NCI-H1105 (cell line): Measurements from ENCODE around the gene PPM1H.
"Not testable (repeated sequence)": the region's sequence is repeated elsewhere in the genome, so short reads cannot be mapped to it uniquely, and the experiment has no call there.

Experiments
- DNase-seq: peaks from one replicate; lab custom pipeline; 2025; lab: John Stamatoyannopoulos, UW

The PPM1H gene, protein sequence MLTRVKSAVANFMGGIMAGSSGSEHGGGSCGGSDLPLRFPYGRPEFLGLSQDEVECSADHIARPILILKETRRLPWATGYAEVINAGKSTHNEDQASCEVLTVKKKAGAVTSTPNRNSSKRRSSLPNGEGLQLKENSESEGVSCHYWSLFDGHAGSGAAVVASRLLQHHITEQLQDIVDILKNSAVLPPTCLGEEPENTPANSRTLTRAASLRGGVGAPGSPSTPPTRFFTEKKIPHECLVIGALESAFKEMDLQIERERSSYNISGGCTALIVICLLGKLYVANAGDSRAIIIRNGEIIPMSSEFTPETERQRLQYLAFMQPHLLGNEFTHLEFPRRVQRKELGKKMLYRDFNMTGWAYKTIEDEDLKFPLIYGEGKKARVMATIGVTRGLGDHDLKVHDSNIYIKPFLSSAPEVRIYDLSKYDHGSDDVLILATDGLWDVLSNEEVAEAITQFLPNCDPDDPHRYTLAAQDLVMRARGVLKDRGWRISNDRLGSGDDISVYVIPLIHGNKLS

DNA sequence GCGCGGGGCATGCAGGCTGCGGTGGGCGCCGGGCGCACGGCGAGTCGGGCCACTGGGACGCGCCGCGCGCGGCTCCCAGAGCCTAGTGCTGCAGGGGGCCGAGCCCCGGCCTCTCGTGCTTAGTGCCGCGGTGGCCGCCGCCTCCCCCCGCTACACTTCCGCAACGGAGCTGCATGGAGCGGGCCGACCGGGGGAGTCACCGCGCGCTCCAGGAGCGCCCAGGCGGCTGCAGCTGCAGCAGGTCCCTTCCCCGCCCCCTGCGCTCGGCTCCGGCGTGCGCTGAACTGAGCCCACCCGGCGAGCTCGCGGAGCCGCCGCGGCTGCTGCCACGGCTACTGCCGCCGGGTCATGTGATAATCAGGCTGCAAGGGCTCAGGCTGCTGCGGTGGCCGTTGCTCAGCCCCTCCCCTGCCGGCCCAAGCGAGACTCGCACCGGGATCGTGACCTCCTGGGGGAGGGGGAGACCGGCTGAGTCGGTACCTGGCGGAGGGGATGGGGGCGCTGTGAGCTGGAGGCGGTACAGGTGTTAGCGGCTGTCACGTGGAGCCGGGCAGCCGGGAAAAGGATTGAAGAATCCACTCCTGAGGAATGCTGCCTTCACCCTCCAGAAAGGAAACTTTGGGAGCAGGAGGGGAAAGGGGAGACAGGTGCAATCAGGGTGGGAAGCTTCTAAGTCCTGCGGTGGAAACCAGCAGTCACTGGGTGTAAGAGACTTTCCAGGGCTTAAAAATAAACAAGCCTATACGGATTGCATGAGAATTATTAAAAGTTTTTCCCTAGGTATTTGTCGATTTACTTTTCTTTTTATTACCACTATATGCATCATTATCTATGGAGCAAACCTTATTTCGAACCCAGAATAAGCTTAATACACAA lies at the start of gene PPM1H:
Gene PPM1H, minus strand, starts transcription at position 352 of the 876 bp plus-strand sequence. CDS start 414 bp downstream, outside the sequence.
- DNase-seq, result peak; percentile 84

DNA sequence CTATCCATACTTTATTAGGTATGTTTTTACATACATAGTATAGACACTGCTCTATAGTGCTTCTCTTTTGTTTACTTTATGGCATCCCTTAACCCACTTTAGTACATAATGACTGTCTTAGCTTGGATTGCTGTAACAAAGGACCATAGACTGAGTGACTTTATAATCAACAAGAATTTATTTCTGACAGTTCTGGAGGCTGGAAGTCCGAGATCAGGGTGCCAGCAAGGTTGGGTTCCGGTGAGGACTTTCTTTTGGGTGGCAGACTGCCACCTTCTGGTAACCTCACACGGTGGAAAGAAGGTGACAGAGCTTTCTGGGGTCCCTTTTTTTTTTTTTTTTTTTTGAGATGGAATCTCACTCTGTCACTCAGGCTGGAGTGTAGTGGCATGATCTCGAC lies 48.6 kb upstream of the PPM1H start:
- DNase-seq, result no peak

DNA sequence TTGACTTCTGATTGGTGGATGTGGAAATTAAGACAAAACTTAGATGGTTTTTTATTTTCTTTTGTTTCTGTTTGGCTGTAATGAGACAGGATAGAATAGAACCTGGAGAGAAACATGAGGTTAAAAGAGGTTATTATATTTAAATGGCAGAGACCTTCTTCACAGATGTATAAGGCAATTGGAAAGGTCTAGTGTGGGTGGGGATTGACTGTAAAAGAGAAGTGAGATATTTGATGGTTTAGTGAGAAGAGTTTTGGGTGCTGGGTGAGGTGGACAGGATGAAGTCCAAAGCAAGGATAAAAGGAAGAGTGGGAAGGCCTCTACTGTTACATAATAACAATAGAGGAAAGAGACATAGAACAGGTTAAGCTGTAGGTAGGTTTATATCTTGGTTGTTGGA lies 43.8 kb upstream of the PPM1H start:
- no peak for DNase-seq

DNA sequence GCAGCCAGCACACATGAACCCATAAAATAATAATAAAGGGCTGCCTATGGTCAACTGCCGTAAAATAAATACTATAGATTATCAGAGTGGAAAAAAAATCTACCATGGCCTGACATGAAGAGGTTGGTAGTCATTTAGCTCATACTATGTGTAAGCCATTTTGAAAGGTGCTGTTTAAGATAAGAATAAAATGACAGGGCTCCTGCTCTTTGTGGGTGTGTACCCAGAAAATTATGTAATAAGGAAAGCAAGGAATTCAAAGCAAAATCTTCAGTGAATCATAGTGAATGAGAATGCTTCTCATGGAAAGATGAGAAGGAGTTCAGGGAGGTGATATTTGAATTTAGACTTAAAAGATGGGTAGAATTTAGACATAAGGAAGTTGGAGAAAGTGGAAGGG lies 42.9 kb upstream of the PPM1H start:
- DNase-seq, result no peak

- DNase-seq, result no peak
Observed at GRCh38 chr12:62977418-62977817, 42.5 kb upstream of the PPM1H start.

DNA sequence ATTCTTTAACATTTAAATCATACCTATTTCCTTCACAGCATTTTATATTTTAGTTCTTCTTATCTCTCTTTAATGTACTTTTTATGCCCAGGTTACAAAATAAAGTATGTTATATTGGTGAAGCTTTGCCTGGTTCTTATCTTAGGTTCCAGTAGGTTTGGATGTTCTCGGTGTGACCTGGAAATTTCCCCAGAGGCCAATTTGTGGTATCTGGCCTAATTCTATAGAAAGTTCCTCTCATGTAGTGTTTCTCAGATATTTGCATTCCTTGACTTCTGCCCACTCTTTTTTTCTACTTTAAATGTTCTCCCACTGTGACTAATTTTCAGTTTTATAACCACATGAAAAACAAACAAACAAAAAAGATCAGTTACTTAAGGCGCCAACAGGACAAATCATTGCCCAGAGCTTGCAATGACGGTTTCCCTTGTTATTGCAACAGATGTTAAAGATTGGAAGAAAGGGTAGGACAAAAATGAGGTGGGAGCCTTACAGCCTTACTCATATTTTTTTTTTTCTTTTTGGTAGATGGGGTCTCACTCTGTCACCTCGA lies 41.2 kb upstream of the PPM1H start:
- no peak for DNase-seq

- DNase-seq, result no peak
Observed at GRCh38 chr12:62971769-62972525, 37.0 kb upstream of the PPM1H start.

DNA sequence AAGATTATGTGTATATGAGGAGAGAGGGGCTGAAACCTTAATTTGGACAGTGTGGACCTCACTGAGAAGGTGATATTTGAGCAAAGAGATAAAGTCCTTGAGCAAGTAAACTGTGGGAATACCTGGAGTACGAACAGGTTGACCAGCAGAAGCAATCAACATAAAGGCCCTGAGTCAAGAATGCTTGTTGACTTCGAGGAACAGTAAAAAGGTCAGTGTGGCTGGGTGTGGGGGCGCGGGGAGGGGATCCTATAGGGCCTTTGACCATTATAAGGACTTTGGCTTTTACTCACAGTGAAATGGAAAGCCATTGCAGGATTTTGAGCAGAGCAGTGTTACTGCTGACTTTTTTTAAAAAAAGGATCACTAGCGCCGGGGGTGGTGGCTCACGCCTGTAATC lies 34.7 kb upstream of the PPM1H start:
- no peak for DNase-seq

- DNase-seq, result no peak
Observed at GRCh38 chr12:62967701-62968100, 32.8 kb upstream of the PPM1H start.

DNA sequence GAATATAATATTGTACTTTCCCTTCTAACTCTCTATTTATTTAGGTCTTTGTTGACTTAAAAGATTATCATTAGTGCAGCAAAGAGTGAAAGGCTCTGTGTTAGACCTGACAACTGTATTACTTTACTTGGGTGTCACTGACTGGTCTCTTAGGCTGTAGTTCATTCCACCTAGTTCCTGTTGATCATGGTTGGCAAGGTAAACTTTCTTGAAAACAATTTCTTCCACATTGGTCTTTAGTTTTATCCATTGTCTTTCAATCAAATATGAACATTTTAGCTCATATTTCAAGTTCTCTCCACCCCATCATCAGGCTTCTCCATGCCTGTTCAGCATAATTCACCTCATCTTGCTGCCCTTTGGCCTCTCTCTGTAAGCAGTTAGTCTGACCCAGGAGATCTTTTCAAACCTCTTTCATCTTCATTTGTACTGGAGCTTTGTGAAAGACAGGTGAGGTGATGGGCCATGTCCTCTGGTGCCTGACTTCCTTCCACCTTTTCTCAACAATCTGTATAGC lies 32.1 kb upstream of the PPM1H start:
- no peak for DNase-seq

- not testable (repeated sequence) for DNase-seq
Observed at GRCh38 chr12:62966446-62966989, 31.6 kb upstream of the PPM1H start.

- DNase-seq, result not testable (repeated sequence)
Observed at GRCh38 chr12:62965700-62966099, 30.8 kb upstream of the PPM1H start.

DNA sequence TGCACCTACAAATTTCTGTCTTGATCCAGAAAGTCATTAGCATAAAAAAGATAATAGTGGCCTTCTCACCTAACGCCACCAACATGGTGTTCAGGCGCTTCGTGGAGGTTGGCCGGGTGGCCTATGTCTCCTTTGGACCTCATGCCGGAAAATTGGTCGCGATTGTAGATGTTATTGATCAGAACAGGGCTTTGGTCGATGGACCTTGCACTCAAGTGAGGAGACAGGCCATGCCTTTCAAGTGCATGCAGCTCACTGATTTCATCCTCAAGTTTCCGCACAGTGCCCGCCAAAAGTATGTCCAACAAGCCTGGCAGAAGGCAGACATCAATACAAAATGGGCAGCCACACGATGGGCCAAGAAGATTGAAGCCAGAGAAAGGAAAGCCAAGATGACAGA lies 30.3 kb upstream of the PPM1H start:
- DNase-seq, result not testable (repeated sequence)

DNA sequence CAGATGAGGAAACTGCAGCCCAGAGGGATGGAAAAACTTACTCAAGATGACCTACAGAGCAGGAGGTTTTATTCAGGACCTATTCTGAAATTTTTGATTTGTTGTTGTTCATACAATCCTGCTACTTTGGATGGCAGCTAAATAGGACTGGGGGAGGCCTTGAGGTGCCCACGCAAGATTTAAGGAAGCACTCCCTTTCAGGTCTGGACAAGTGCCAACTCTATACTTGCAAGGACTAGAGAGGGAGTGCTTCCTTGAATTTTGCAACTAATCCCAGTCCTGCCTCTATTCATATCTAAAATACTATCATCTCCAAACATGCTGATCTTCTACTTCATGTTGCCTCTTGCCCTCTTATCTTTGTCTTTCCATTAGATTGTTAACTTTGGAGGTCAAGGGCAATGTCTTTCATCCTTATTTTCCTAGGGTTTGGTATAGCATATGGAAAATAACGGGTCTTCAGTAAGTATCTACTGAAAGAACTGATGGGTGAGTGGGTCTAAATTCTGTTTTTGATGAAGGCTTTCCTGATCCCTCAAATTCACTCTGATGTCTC lies 28.6 kb upstream of the PPM1H start:
- no peak for DNase-seq

GRCh38 chr12:62960324-62960723 lies 25.4 kb upstream of the PPM1H start:
- no peak for DNase-seq

GRCh38 chr12:62959745-62960144 lies 24.8 kb upstream of the PPM1H start:
- no peak for DNase-seq

- DNase-seq, result no peak
Observed at GRCh38 chr12:62957233-62957953, 22.4 kb upstream of the PPM1H start.

- no peak for DNase-seq
Observed at GRCh38 chr12:62955678-62956077, 20.7 kb upstream of the PPM1H start.

DNA sequence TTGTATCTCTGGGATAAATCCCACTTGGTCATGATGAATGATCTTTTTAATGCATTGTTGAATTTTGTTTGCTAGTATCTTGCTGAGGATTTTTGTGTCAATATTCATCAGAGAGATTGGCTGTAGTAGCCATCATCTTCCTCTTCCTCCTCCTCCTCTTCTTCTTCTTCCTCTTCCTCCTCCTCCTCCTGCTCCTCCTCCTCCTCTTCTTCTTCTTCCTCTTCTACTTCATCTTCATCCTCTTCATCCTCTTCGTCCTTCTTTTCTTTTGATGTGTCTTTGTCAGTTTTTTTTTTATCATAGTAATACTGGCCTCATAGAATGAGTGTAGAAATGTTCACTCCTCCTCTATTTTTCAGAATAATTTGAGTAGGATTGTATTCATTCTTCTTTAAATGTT lies 15.4 kb upstream of the PPM1H start:
- DNase-seq, result no peak

DNA sequence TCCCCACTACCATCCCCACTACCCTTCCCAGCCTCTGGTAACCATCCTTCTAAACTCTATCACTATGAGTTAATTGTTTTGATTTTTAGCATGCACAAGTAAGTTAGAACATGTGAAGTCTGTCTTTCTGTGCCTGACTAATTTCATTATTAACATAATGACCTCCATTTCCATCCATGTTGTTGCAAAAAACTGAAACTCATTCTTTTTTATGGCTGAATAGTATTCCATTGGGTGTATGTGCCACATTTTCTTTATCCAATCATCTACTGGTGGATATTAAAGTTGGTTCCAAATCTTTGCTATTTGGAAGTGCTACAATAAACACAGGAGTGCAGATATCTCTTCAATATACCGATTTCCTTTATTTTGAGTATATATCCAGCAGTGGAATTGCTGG lies 13.2 kb upstream of the PPM1H start:
- no peak for DNase-seq
